Measurements from ENCODE around the gene EYA2.

DNA sequence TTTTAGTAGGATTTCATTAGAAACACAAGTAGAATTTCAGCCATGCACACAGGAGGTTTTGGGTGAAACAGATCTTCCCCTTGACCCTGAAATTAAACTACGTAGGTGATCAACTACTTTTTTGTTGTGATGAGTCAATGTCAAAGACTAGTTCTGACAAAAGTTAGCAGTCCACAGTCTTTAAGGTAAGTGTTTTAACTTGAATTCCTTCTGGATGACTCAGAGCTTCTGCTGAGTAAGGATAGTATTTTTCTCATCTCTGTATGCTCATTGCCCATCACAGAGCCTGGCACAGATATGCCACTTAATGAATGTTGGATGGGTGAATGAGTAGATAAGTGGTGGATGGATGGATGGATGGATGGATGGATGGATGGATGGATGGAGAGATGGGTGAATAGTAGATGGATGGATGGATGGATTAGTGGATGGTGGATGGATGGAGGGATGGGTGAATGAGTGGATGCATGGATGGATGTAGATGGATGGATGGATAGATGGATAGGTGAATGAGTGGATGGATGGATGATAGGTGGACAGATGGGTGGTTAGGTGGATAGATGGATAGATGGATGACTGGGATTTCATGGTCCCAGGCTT lies 296.5 kb downstream of the EYA2 start:
- TF ChIP-seq, protein P1, sequence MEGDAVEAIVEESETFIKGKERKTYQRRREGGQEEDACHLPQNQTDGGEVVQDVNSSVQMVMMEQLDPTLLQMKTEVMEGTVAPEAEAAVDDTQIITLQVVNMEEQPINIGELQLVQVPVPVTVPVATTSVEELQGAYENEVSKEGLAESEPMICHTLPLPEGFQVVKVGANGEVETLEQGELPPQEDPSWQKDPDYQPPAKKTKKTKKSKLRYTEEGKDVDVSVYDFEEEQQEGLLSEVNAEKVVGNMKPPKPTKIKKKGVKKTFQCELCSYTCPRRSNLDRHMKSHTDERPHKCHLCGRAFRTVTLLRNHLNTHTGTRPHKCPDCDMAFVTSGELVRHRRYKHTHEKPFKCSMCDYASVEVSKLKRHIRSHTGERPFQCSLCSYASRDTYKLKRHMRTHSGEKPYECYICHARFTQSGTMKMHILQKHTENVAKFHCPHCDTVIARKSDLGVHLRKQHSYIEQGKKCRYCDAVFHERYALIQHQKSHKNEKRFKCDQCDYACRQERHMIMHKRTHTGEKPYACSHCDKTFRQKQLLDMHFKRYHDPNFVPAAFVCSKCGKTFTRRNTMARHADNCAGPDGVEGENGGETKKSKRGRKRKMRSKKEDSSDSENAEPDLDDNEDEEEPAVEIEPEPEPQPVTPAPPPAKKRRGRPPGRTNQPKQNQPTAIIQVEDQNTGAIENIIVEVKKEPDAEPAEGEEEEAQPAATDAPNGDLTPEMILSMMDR (IDR thresholded peaks at IDR 0.05) = no peak
- no peak for TF ChIP-seq POLR2AphosphoS5 (IDR thresholded peaks at IDR 0.05)

Measured in prostate gland (tissue), 2 donors.